Fibroblast of lung (primary cell): Measurements from ENCODE around the gene FBXO46.

ENCODE experiments used
- EZH2 ChIP-seq: IDR thresholded peaks from 2 replicates; pipeline ENCODE4 v1.5.1; 2012; ENCODE audit warnings: low read length, control low read depth, mild to moderate bottlenecking; ENCODE audit errors: missing control alignments
- TF ChIP-seq, protein P1 (sequence below), 2 donors: IDR thresholded peaks in 1 of 2; conservative IDR thresholded peaks in 1 of 2; 1 replicate in 1 of 2; 2 replicates in 1 of 2; pipeline ENCODE4 v1.5.1; 2011 to 2012; ENCODE audit warnings: low read length in 2 of 2, control low read depth in 1 of 2, inconsistent platforms in 1 of 2, low read depth in 1 of 2, mild to moderate bottlenecking in 1 of 2

DNA sequence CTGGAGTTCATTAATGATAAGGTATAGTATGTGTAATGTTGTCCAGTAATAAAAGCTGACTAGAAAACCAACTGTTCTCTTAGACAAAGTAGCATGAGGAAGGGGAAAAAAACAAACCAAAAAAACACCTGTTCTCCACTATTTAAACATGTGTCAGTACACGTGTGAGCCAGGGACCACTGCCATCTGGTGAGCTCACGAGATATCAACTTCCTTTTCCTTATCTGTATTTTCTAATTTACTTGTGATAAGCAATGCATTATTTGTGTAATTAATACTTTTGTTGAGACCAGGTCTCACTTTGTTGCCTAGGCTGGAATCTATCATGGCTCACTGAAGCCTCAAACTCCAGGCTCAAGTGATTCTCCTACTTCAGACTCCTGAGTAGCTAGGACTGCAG is 42.7 kb upstream of the FBXO46 start:
- TF ChIP-seq, protein P1, sequence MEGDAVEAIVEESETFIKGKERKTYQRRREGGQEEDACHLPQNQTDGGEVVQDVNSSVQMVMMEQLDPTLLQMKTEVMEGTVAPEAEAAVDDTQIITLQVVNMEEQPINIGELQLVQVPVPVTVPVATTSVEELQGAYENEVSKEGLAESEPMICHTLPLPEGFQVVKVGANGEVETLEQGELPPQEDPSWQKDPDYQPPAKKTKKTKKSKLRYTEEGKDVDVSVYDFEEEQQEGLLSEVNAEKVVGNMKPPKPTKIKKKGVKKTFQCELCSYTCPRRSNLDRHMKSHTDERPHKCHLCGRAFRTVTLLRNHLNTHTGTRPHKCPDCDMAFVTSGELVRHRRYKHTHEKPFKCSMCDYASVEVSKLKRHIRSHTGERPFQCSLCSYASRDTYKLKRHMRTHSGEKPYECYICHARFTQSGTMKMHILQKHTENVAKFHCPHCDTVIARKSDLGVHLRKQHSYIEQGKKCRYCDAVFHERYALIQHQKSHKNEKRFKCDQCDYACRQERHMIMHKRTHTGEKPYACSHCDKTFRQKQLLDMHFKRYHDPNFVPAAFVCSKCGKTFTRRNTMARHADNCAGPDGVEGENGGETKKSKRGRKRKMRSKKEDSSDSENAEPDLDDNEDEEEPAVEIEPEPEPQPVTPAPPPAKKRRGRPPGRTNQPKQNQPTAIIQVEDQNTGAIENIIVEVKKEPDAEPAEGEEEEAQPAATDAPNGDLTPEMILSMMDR (conservative IDR thresholded peaks at IDR 0.05 in 1 of 2, IDR thresholded peaks at IDR 0.05 in 1 of 2; ENCODE audit: low read depth in 1 of 2, low read length in 2 of 2): no peak
- no peak for TF ChIP-seq EZH2
